ENCODE measurements around the gene DVL2.
A peak's percentile ranks its signal among the peaks of the same experiment; 100 is the strongest.

DVL2 gene

DNA sequence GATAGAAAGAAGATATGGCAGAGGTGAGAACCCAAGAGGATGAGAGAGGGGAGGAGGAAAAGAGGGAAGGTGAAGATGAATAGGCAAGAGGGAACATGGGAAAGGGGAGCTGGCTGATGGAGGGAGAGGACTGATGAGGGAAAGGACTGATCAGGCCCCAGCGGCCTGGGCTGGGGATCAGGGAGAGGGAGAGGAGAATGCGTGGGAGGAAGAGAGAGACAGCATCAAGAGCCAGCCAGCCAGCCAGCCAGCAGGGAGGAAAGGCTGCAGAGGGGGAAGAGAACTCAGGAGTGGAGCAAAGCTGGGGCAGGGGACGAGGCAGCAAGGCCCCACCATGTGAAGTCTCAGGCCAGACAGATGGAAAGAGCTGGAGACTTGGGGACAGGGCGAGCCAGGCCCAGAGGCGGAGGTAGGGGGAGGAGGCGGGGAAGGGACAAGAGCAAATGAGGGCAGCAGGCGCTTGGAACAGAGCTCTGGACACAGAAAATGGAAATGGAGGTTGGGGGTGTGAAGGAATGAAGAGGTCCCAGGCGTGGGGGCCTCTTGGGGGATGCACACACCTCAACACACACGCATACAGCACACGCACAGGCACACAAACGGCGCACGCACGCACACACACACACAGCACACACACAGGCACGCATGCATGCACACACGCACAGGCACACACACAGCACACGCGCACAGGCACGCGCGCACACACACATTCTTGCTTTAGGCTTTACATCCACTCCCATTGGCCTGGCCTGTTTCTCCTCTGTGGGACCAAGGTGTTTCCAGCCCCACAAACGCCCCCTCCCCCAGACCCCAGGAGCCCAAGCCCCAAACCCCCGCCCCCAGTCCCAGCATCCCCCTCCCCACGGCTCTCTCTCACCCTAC is 27.0 kb downstream of the DVL2 start:
- no peak for DNase-seq (ENCODE audit: low spot score)
- TF ChIP-seq CTCF (IDR thresholded peaks at IDR 0.05; ENCODE audit: extremely low read depth, insufficient read depth, missing control alignments): no peak
- in situ Hi-C loops (cut with MboI; ENCODE audit: low pct_unique_long_range_greater_than_20kb, low sequenced_read_pairs, unreplicated experiment): no loop called here

DNA sequence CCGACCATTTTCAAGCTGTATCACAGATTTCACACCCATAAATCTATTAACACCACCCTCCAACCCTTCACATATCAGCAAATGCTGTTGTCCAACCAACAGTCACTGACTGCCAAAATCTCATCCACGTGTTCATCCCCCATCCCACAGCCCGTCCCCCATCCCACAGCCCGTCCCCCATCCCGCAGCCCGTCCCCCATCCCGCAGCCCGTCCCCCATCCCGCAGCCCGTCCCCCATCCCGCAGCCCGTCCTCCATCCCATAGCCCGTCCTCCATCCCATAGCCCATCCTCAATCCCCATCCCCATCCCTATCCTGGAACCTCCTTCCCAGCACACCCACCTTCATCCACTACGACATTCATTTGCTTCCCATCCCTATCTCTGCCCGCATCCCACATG is 28.8 kb downstream of the DVL2 start:
- in situ Hi-C loops (cut with MboI; ENCODE audit: low pct_unique_long_range_greater_than_20kb, low sequenced_read_pairs, unreplicated experiment): no loop called here
- no peak for DNase-seq (ENCODE audit: low spot score)
- no peak for TF ChIP-seq CTCF (IDR thresholded peaks at IDR 0.05; ENCODE audit: extremely low read depth, insufficient read depth, missing control alignments)

DNA sequence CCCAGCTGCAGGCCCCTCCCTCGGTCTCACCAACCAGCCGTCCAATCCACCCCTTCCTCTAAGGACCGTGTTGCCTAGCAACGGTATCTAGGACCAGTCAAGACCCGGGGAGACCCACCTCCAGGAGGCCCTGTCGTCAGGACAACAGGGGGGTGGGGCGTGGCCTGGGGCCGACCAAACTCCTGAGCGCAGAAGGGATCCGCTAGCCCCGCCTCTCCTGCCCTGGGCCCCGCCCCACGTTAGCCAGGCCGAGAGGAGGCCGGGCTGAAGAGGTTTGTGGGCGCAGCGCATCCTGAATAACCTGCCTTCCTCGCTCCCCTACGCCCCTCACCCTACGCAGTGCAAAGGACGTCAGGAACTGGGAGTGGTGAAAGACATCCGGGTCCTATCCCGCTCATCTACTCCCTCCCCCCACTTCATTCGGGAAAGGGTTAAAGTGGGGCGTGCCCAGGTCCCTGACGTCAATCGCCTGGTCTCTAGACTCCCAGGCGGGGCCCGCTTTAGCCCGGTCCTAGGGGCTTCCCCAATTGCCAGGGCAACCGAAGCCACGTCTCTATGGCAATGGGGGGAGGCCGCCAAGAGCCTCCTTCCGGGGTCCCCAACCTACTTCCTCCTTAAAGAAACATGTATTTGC is 29.4 kb downstream of the DVL2 start:
- TF ChIP-seq CTCF (IDR thresholded peaks at IDR 0.05; ENCODE audit: extremely low read depth, insufficient read depth, missing control alignments): no peak
- in situ Hi-C loops (cut with MboI; ENCODE audit: low pct_unique_long_range_greater_than_20kb, low sequenced_read_pairs, unreplicated experiment): no loop called here
- peak; percentile 99 for DNase-seq (ENCODE audit: low spot score)

- no peak for TF ChIP-seq CTCF (IDR thresholded peaks at IDR 0.05; ENCODE audit: extremely low read depth, insufficient read depth, missing control alignments)
- DNase-seq (ENCODE audit: low spot score): no peak
- in situ Hi-C loops (cut with MboI; ENCODE audit: low pct_unique_long_range_greater_than_20kb, low sequenced_read_pairs, unreplicated experiment): no loop called here
These were observed 30.0 kb downstream of the DVL2 start for GRCh38 chr17:7204336-7204735.

DNA sequence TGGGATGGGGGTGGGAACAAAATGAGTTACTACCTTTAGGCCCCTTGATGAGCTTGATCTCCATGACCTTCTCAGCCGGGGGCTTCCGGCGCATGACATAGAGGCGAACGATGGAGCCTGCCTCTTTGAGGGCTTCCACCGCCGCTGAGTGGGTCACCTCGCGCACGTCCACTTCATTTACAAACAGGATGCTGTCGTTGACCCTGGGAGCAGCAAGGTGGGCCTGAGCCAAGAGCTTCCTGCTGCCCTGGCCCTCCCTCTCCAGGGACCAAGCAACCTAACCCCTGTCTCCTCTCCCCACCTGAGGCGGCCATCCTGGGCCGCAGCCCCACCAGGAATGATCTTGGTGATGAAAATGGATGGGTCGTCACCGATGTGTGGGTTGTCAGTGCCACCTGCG is 30.9 kb downstream of the DVL2 start:
- DNase-seq (ENCODE audit: low spot score): no peak
- in situ Hi-C loops (cut with MboI; ENCODE audit: low pct_unique_long_range_greater_than_20kb, low sequenced_read_pairs, unreplicated experiment): no loop called here
- TF ChIP-seq CTCF (IDR thresholded peaks at IDR 0.05; ENCODE audit: extremely low read depth, insufficient read depth, missing control alignments): no peak

GRCh38 chr17:7196651-7197401 is 37.5 kb downstream of the DVL2 start:
- in situ Hi-C loops (cut with MboI; ENCODE audit: low pct_unique_long_range_greater_than_20kb, low sequenced_read_pairs, unreplicated experiment): no loop called here
- TF ChIP-seq CTCF (IDR thresholded peaks at IDR 0.05; ENCODE audit: extremely low read depth, insufficient read depth, missing control alignments): no peak
- no peak for DNase-seq (ENCODE audit: low spot score)
